ENCODE data around the gene RAD18. TPM values are rescaled to one million over a fixed set of nuclear protein-coding genes. Genes with fewer than 3 reads are reported as not detected.

The RAD18 gene
- total and polyA plus RNA-seq, 2 donors (not counting 1 experiment from before 2014, with no cell fraction given), result 4.8 to 21.3 TPM

DNA sequence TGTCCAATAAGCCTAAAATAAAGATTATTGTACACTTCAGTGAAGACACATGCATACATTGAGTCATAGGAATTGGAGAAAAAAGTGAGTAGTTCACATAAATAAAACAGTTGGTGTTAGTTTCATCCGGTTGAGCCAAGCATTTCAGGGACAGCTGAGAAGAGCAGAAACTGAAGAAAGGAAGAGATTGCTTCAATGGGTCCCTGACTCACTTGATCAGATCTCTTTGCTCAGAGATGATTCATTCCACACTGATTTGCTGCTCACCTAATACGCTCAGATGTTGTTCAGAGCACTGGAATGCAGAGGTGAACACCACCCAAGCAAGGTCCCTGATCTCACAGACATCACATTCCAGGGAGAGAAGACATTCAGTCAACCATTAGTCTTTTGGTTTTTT, 93.7 kb downstream of the RAD18 start:
- H3K4me2 ChIP-seq (replicated peaks; ENCODE audit: low read depth, low read length, poor library complexity, severe bottlenecking), result no peak overlapping the region
- Mint-ChIP-seq H3K9me3 (ENCODE audit: insufficient read depth) (no peaks in the 10 kb centered on the region), H3K27me3 (no peaks in the 10 kb centered on the region), H3K4me3 (no peak overlapping the region), H3K4me1 (no peaks in the 10 kb centered on the region), H3K27ac (no peak overlapping the region)
- no peaks in the 10 kb centered on the region for H3K9me3 ChIP-seq (ENCODE audit: control extremely low read depth in 1 of 3, control insufficient read depth in 2 of 3, insufficient read depth in 1 of 3, low read length in 2 of 3)
- ATAC-seq (ENCODE audit: low read depth) (no peak), DNase-seq (no peak)
- H3K36me3 ChIP-seq (replicated peaks in 1 of 2; ENCODE audit: control extremely low read depth in 1 of 2, control insufficient read depth in 1 of 2, extremely low read depth in 1 of 2, insufficient read depth in 2 of 2, low read length in 1 of 2), result no peaks in the 10 kb centered on the region
- no peaks in the 10 kb centered on the region for H4K20me1 ChIP-seq (ENCODE audit: control insufficient read depth, insufficient read depth, low read length, poor library complexity, severe bottlenecking)
- H3K27me3 ChIP-seq (replicated peaks in 1 of 4; ENCODE audit: control extremely low read depth in 1 of 4, control insufficient read depth in 3 of 4, insufficient read depth in 4 of 4, low read length in 3 of 4), result no peaks in the 10 kb centered on the region
- intact Hi-C loops (cut with micrococcal nuclease), result no loop called here
- no peak for TF ChIP-seq EZH2 (IDR thresholded peaks at IDR 0.05; ENCODE audit: borderline replicate concordance, insufficient read depth, low read depth, low read length, poor library complexity, severe bottlenecking)
- TF ChIP-seq, protein P1, sequence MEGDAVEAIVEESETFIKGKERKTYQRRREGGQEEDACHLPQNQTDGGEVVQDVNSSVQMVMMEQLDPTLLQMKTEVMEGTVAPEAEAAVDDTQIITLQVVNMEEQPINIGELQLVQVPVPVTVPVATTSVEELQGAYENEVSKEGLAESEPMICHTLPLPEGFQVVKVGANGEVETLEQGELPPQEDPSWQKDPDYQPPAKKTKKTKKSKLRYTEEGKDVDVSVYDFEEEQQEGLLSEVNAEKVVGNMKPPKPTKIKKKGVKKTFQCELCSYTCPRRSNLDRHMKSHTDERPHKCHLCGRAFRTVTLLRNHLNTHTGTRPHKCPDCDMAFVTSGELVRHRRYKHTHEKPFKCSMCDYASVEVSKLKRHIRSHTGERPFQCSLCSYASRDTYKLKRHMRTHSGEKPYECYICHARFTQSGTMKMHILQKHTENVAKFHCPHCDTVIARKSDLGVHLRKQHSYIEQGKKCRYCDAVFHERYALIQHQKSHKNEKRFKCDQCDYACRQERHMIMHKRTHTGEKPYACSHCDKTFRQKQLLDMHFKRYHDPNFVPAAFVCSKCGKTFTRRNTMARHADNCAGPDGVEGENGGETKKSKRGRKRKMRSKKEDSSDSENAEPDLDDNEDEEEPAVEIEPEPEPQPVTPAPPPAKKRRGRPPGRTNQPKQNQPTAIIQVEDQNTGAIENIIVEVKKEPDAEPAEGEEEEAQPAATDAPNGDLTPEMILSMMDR (IDR thresholded peaks at IDR 0.05), result no peak
- ChIA-PET POLR2A (no interaction called here), CTCF (no interaction called here)
- no peak overlapping the region for H2AFZ ChIP-seq (ENCODE audit: insufficient read depth, low read depth, low read length, poor library complexity, severe bottlenecking)
- WGBS (ENCODE audit: insufficient coverage), result 80% methylated on average over 2 of the region's 2 CpGs
- H3K4me3 ChIP-seq (ENCODE audit: control extremely low read depth in 1 of 5, extremely low read depth in 1 of 5, insufficient read depth in 1 of 5, low read depth in 2 of 5, low read length in 4 of 5), result no peak overlapping the region
- no peak overlapping the region for H3K27ac ChIP-seq (ENCODE audit: low read length in 2 of 2)
- H3K79me2 ChIP-seq (ENCODE audit: control insufficient read depth, insufficient read depth, low read length), result no peaks in the 10 kb centered on the region
- no peaks in the 10 kb centered on the region for H3K4me1 ChIP-seq (ENCODE audit: control insufficient read depth in 2 of 2, insufficient read depth in 2 of 2, low read length in 2 of 2)
- H3K9ac ChIP-seq (ENCODE audit: low read length), result no peak overlapping the region

DNA sequence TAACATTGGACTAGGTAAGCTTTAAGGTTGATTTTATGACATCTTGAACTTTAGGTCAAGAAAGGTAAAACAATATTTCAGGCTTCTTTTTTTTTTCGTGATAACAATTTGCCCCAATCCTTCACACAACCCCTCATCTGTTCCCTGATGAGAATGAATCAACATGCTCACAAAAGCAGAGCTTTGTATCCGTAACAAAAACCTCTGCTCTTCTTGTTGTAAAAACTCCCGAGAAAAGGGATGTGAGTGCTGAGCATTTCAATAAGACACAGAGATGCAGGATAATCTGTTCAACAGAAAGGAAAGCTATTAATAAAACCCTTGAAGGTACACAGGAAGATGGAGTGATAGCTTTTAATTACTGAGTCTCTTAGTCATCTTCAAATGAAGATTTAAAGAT, 94.3 kb downstream of the RAD18 start:
- Mint-ChIP-seq H3K27ac (no peak overlapping the region), H3K4me1 (no peaks in the 10 kb centered on the region), H3K9me3 (ENCODE audit: insufficient read depth) (no peaks in the 10 kb centered on the region), H3K27me3 (no peaks in the 10 kb centered on the region), H3K4me3 (no peak overlapping the region)
- Histone ChIP-seq H3K4me3 (ENCODE audit: control extremely low read depth in 1 of 5, extremely low read depth in 1 of 5, insufficient read depth in 1 of 5, low read depth in 2 of 5, low read length in 4 of 5) (no peak overlapping the region), H3K27ac (ENCODE audit: low read length in 2 of 2) (no peak overlapping the region), H3K9me3 (ENCODE audit: control extremely low read depth in 1 of 3, control insufficient read depth in 2 of 3, insufficient read depth in 1 of 3, low read length in 2 of 3) (no peaks in the 10 kb centered on the region), H4K20me1 (ENCODE audit: control insufficient read depth, insufficient read depth, low read length, poor library complexity, severe bottlenecking) (no peaks in the 10 kb centered on the region), H3K36me3 (replicated peaks in 1 of 2; ENCODE audit: control extremely low read depth in 1 of 2, control insufficient read depth in 1 of 2, extremely low read depth in 1 of 2, insufficient read depth in 2 of 2, low read length in 1 of 2) (no peaks in the 10 kb centered on the region), H2AFZ (ENCODE audit: insufficient read depth, low read depth, low read length, poor library complexity, severe bottlenecking) (no peak overlapping the region), H3K4me2 (replicated peaks; ENCODE audit: low read depth, low read length, poor library complexity, severe bottlenecking) (no peak overlapping the region), H3K9ac (ENCODE audit: low read length) (no peak overlapping the region), H3K27me3 (replicated peaks in 1 of 4; ENCODE audit: control extremely low read depth in 1 of 4, control insufficient read depth in 3 of 4, insufficient read depth in 4 of 4, low read length in 3 of 4) (no peaks in the 10 kb centered on the region), H3K4me1 (ENCODE audit: control insufficient read depth in 2 of 2, insufficient read depth in 2 of 2, low read length in 2 of 2) (no peaks in the 10 kb centered on the region), H3K79me2 (ENCODE audit: control insufficient read depth, insufficient read depth, low read length) (no peaks in the 10 kb centered on the region)
- intact Hi-C loops (cut with micrococcal nuclease), result no loop called here
- WGBS (ENCODE audit: insufficient coverage), result no CpG with 5 or more reads among the region's 3 CpGs
- POLR2A ChIA-PET, result no interaction called here
- CTCF ChIA-PET, result no interaction called here
- no peak for DNase-seq
- ATAC-seq (ENCODE audit: low read depth), result no peak
- no peak for TF ChIP-seq EZH2 (IDR thresholded peaks at IDR 0.05; ENCODE audit: borderline replicate concordance, insufficient read depth, low read depth, low read length, poor library complexity, severe bottlenecking)
- TF ChIP-seq, protein P1 (IDR thresholded peaks at IDR 0.05), result no peak
